ENCODE data around the gene ZFX. TPM values are rescaled to one million over a fixed set of nuclear protein-coding genes. Genes with fewer than 3 reads are reported as not detected.

The ZFX gene
- total RNA-seq, 4 donors from 2014 or later: 31.4 to 61.3 (median 45.0) TPM

- no peaks in the 10 kb centered on the region for H3K27me3 ChIP-seq
- no peak overlapping the region for H3K4me3 ChIP-seq
- H3K27ac ChIP-seq: no peak overlapping the region
- no peaks in the 10 kb centered on the region for H3K36me3 ChIP-seq
- no peak for DNase-seq (ENCODE audit: low spot score in 2 of 2)
- H3K9me3 ChIP-seq: no peaks in the 10 kb centered on the region
- 50% methylated on average over 1 of the region's 1 CpG for WGBS
- H3K4me1 ChIP-seq: no peaks in the 10 kb centered on the region
- TF ChIP-seq POLR2A (IDR thresholded peaks at IDR 0.05): no peak
- TF ChIP-seq EP300 (IDR thresholded peaks at IDR 0.05): no peak
- TF ChIP-seq POLR2AphosphoS5 (IDR thresholded peaks at IDR 0.05): no peak
Observed at GRCh38 chrX:24257011-24257410, 107.5 kb downstream of the ZFX start.

DNA sequence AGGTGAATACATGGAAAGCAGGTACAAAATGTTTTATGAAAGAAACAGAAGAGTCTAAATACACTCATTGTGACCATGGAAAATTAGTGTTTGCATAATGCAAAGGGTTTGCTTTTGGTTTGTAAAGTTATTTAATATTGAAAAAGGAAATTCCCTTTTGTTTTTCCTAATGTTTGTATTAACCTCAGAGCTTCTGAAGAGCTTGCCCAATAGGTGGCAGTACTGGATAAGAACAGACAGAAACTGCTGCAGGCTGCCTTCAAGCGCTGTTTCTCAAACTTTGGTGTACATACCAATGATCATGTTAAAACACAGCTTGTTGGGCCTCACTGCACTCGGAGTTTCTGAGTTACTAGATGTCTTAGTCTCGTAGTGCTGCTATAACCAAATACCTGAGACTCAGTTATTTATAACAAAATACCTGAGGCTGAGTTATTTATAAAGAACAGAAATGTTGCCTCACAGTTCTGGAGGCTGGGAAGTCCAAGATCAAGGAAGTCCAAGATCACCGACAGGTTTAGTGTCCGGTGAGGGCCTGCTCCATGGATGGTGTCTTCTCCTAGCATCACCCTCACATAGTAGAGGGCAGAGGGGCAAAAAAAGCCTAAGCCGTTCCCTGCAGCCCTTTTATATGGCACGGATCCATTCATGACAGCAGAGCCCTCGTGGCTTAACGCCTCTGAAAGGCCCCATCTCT lies 110.2 kb downstream of the ZFX start:
- Histone ChIP-seq H3K36me3 (no peaks in the 10 kb centered on the region), H3K27ac (no peak overlapping the region), H3K4me1 (no peaks in the 10 kb centered on the region), H3K27me3 (no peaks in the 10 kb centered on the region), H3K4me3 (no peak overlapping the region), H3K9me3 (no peaks in the 10 kb centered on the region)
- TF ChIP-seq CTCF (IDR thresholded peaks at IDR 0.05) (peak in 1 of 2 donors; percentile 33), POLR2AphosphoS5 (IDR thresholded peaks at IDR 0.05) (no peak)
- WGBS: 70% methylated on average over 9 of the region's 9 CpGs
- no peak for DNase-seq (ENCODE audit: low spot score in 2 of 2)

DNA sequence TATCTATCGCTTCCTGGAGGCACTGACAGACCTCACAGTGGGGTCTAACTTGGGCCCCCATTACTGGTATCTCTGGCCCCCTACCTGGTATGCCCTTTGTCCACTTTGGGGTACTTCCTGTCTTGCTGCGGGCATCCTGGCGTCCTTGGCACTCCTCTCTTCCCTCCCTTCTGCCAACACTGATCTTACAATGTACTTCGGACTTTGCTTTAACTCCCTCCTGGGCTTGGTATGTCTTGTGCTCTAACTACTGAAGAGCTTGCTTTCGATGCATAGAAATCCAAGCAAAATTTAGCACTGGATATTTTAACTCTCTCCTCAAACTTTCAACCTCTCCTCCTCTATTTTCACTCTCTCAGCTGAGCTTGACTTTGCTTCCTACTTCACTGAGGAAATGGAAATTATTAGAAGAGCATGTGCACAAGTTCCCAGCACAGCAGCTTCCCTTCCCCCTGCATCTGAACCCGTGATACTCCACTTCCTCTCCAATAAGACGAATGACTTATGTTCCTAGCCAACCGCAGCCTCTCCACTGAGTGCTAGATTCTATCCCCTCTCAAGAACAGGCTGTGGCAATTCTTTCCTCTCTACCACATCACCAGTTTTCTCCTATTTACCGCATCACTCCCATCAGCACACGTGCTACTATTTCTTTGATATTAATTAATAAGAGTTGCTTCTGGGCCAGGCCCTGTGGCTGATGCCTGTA lies 111.5 kb downstream of the ZFX start:
- TF ChIP-seq POLR2AphosphoS5 (IDR thresholded peaks at IDR 0.05) (no peak), EP300 (IDR thresholded peaks at IDR 0.05) (no peak), POLR2A (IDR thresholded peaks at IDR 0.05) (no peak)
- no peak for DNase-seq (ENCODE audit: low spot score in 2 of 2)
- Histone ChIP-seq H3K4me3 (no peak overlapping the region), H3K27ac (peak overlapping the region; percentile 23), H3K9me3 (no peaks in the 10 kb centered on the region), H3K27me3 (no peaks in the 10 kb centered on the region), H3K36me3 (no peaks in the 10 kb centered on the region), H3K4me1 (no peaks in the 10 kb centered on the region)
- WGBS: 40% methylated on average over 10 of the region's 10 CpGs

DNA sequence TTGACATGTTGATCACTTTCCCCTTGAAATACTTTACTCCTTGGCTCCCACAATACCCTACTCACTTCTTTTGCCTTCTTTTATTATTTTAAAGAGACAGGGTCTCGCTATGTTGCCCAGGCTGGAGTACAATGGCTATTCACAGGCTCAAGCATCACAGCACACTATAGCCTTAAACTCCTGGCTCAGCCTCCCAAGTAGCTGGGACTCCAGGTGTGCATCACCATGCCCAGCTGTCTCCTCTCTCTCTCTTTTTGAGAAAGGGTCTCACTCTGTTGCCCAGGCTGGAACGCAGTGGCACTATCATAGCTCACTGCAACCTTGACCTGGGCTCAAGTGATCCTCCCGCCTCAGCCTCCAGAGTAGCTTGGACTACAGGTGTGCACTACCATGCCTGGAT lies 112.8 kb downstream of the ZFX start:
- TF ChIP-seq POLR2A (IDR thresholded peaks at IDR 0.05): no peak
- no peak for TF ChIP-seq CTCF (IDR thresholded peaks at IDR 0.05)
- no peak for TF ChIP-seq EP300 (IDR thresholded peaks at IDR 0.05)
- TF ChIP-seq POLR2AphosphoS5 (IDR thresholded peaks at IDR 0.05): no peak
- 75% methylated on average over 3 of the region's 3 CpGs for WGBS

DNA sequence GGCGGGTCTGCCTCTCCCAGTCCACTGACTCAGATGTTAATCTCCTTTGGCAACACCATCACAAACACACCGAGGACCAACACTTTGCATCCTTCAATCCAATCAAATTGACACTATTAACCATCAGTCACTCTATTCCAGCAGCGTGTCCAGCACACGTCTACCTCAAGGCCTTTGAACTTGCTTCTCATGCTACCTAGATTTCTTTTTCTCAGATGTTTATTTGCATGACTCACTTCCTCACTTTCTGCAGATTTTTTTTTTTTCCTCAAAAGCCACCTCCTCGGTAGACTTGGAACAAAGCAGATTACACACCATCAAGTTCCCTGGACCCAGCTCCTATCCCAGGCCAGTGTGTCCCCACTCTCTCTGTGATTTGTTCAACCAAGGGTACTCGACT lies 114.9 kb downstream of the ZFX start:
- WGBS: 78% methylated on average over 6 of the region's 6 CpGs
- Histone ChIP-seq H3K36me3 (no peaks in the 10 kb centered on the region), H3K27me3 (no peaks in the 10 kb centered on the region), H3K4me3 (no peak overlapping the region), H3K27ac (no peak overlapping the region), H3K4me1 (no peaks in the 10 kb centered on the region), H3K9me3 (no peaks in the 10 kb centered on the region)
- TF ChIP-seq EP300 (IDR thresholded peaks at IDR 0.05) (no peak), POLR2A (IDR thresholded peaks at IDR 0.05) (no peak), POLR2AphosphoS5 (IDR thresholded peaks at IDR 0.05) (no peak), CTCF (IDR thresholded peaks at IDR 0.05) (no peak)
- DNase-seq (ENCODE audit: low spot score in 2 of 2): no peak

More for the DNA sequence above, 112.8 kb downstream of the ZFX start:
- H3K27me3 ChIP-seq: no peaks in the 10 kb centered on the region
- H3K4me1 ChIP-seq: no peaks in the 10 kb centered on the region
- no peak for DNase-seq (ENCODE audit: low spot score in 2 of 2)
- no peaks in the 10 kb centered on the region for H3K36me3 ChIP-seq
- no peak overlapping the region for H3K27ac ChIP-seq
- H3K4me3 ChIP-seq: no peak overlapping the region
- no peaks in the 10 kb centered on the region for H3K9me3 ChIP-seq

Other genes starting within 250 kb of the ZFX start
- 10 to 100 TPM in 2 of 4 donors, 1 to 10 TPM in 2; 6.2 to 14.1 (median 9.7) TPM for gene APOO, start 241.8 kb upstream of the ZFX start, total RNA-seq
- not detected for gene CXorf58, start 241.7 kb upstream of the ZFX start, total RNA-seq
- gene KLHL15, start 122.5 kb upstream of the ZFX start, total RNA-seq: 1 to 10 TPM; 6.0 to 9.6 (median 7.4) TPM
- 100 to 1,000 TPM; 111 to 118 (median 115) TPM for gene EIF2S3, start 94.8 kb upstream of the ZFX start, total RNA-seq
- gene SUPT20HL2, start 164.3 kb downstream of the ZFX start, total RNA-seq: not detected
- not detected for gene SUPT20HL1, start 210.9 kb downstream of the ZFX start, total RNA-seq

Measured in suprapubic skin (tissue), 4 donors.